Islet of Langerhans (tissue), 1 donor: ENCODE measurements around the gene FOXC2.

Experiments
- FAIRE-seq: peaks from one replicate; lab custom pipeline; 2011; peaks lifted over from hg19 to GRCh38; lab: Jason Lieb, UNC

Gene FOXC2

GRCh38 chr16:86591270-86591669 lies 24.6 kb downstream of the FOXC2 start:
- no peak for FAIRE-seq

GRCh38 chr16:86593913-86594620 lies 27.4 kb downstream of the FOXC2 start:
- no peak for FAIRE-seq

DNA sequence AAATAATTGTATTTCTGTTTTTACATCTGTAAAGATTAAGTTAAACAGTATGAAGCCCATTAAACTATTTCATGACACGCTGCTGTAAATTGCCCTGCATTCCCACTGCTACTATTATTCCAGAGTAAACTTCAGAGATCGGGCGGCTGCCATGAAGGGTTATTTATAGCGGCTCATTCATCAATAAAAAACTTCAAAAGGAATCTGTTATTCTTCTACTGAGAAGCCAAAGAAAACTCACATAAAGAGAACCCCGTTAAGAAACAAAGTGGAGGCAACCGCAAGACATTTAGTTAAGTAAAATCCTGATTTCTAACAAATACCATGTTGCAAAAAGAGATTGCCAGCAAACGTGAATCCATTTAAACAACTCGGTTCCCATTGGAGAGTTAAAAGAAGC lies 28.1 kb downstream of the FOXC2 start:
- no peak for FAIRE-seq

- no peak for FAIRE-seq
Observed at GRCh38 chr16:86595983-86596605, 29.5 kb downstream of the FOXC2 start.

- FAIRE-seq: no peak
Observed at GRCh38 chr16:86597126-86597879, 30.7 kb downstream of the FOXC2 start.

DNA sequence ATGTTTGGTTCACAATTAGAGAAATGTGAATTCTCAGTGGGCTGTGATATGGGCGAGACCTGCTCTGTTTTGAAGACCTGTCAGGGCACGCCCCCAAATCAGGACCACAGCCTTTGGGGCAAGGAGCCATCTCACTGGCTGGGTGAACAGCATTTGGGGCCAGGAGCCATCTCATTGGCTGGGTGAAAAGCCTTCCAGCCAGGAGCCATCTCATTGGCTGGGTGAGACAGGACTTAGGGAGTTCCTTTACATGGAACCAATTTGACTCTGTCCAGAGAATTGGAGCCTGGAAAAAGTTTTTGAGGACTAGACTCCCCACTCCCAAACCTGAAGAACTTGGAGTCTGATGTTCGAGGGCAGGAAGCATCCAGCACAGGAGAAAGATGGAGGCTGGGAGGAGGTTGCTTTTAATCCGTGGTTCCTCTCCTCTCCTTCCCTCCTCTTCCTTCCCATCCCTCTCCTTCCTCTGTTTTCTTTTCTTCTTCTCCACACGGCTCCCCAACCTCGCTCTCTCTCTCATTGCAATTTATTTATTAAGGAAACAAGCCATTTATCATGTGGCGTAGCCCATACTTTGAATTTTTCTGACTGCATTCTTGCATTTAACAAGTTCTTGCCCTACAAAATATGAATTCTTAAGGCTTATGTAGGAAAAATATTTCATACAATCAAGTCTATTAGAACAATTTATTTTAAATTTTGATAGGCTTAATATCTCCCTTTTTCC lies 31.4 kb downstream of the FOXC2 start:
- no peak for FAIRE-seq

DNA sequence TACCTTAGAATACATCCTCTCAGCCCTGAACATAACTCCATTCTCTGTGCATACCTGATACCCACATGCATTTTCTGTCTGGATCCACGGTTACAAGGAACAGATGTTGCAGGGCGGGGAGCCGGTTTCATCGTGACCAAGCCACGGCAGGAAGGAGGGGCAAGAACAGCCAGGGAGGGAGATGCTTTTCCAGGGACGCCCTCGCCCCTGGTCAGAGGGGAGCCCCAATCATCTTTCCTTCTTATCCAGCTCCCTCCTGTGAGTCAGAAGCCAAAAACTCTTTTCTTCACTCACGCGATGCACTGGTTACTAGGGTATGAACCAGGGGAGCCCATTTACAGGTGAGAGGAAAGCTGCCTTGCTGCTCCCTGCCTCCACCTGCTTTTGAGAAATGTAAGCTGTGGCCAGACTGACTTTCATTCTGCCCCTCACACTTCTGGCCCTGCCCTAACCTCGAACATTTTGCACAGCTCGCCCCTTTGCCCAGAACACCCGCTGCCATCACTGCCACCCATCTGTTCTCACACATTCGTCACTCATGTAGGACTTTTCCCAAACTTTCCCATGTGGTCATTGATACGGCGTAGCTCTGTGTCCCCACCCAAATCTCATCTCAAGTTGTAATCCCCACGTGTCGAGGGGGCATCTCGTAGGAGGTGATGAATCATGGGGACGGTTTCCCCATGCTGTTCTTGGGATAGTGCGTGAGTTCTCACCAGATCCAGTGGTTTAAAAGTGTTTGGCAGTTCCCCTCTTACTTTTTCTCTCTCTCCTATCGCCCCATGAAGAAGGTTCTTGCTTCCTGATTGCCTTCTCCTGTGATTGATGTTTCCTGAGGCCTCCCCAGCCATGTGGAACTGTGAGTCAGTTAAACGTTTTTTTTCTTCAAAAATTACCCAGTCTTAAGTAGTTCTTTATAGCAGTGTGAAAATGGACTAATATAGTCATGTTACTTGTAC lies 32.3 kb downstream of the FOXC2 start:
- FAIRE-seq: no peak

GRCh38 chr16:86601356-86601755 lies 34.7 kb downstream of the FOXC2 start:
- no peak for FAIRE-seq

DNA sequence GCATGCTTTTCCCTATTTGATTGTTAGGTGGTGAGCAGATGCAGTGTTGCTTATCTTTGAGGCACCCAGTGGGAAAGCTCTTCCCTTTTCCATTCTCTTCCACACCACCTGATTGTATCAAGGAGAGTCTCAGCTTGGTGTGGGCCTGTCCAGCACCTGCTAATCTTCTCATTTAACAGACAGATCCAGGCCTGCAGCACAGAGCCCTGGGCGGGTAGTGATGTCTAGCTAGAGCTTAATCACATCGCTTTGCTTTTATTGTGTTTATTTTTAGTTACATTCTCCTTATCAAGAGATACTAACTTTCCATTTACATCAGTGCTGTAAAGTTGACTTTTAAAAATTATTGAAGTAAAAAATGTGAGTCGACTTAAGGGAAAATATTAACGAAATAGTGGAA lies 35.9 kb downstream of the FOXC2 start:
- no peak for FAIRE-seq

- no peak for FAIRE-seq
Observed at GRCh38 chr16:86604436-86605193, 38.0 kb downstream of the FOXC2 start.

GRCh38 chr16:86605950-86606349 lies 39.3 kb downstream of the FOXC2 start:
- no peak for FAIRE-seq

- no peak for FAIRE-seq
Observed at GRCh38 chr16:86608301-86608747, 41.7 kb downstream of the FOXC2 start.

- FAIRE-seq: no peak
Observed at GRCh38 chr16:86609115-86609514, 42.5 kb downstream of the FOXC2 start.

- no peak for FAIRE-seq
Observed at GRCh38 chr16:86609661-86610060, 43.0 kb downstream of the FOXC2 start.

GRCh38 chr16:86610779-86611524 lies 44.3 kb downstream of the FOXC2 start:
- no peak for FAIRE-seq

- FAIRE-seq: no peak
Observed at GRCh38 chr16:86611525-86611855, 44.9 kb downstream of the FOXC2 start.

DNA sequence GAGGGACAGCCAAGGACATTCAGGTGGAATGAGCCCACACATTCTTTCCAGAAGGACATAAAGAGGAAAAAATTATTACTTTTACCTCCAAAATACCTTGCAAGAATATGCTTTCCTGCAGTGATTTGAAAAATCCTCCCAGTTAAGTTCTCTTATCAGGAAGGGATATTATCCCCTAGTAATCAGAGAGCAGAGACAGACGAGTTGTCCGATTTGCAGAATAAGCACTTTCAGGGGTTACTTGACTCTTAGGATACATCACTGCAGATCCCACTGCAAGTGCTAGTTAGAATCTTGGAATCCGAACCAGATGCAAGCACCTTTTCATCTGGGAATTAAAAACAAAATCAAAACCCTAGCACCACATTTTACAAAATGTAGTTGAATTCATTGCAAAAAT lies 45.3 kb downstream of the FOXC2 start:
- no peak for FAIRE-seq

- FAIRE-seq: no peak
Observed at GRCh38 chr16:86614699-86615098, 48.1 kb downstream of the FOXC2 start.

DNA sequence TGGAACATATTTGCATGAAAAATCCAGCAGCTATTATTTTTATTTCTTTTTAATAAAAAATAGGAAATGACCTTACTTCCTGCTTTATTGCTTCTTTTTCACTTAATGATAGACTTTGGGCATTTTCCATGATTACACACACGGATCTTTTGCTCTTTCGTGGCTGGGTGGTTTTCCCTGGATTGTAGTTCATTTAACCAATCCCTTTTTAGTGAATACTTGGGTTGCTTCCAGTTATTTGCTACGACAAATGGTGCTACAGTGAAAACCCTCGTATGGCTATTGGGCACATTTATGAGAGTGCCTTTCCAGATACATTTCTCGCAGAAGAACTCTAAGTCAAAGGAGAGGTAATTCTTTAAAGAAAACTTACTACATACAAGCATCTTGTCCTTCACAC lies 50.3 kb downstream of the FOXC2 start:
- no peak for FAIRE-seq
